ENCODE measurements around the gene NCAM1. TPM values are rescaled to one million over a fixed set of nuclear protein-coding genes. Genes with fewer than 3 reads are reported as not detected.

Gene NCAM1
- total and polyA plus RNA-seq, 2 of the 13 experiments (the other 11 are each of a cell fraction or from before 2014, with no cell fraction given), result 0.05 TPM; not detected in 1

- in situ Hi-C loops (cut with HindIII; ENCODE audit: extremely low pct_ligation_motif_present, low pct_unique_long_range_greater_than_20kb), result loop anchor here (5.0 to 25.0 kb wide), 3 partner anchors 452 to 1005 kb away; no protein-coding TSS in a partner anchor
- Histone ChIP-seq H3K4me2 (ENCODE audit: low read depth, low read length) (no peak overlapping the region), H3K4me3 (replicated peaks in 1 of 3; ENCODE audit: insufficient read depth in 1 of 3, low read depth in 2 of 3, low read length in 3 of 3) (no peak overlapping the region), H4K20me1 (ENCODE audit: insufficient read depth, low read length) (no peaks in the 10 kb centered on the region), H3K27ac (ENCODE audit: extremely low read length, insufficient read depth, low read length) (no peak overlapping the region), H3K9ac (ENCODE audit: insufficient read depth, low read depth, low read length) (no peak overlapping the region), H2AFZ (ENCODE audit: low read length) (no peak overlapping the region), H3K4me1 (ENCODE audit: insufficient read depth, low read length) (peaks cover 21% of the 10 kb centered on the region), H3K79me2 (ENCODE audit: insufficient read depth, low read length) (no peaks in the 10 kb centered on the region), H3K9me3 (ENCODE audit: low read length) (no peaks in the 10 kb centered on the region), H3K27me3 (ENCODE audit: control insufficient read depth in 1 of 2, insufficient read depth in 2 of 2, low read length in 2 of 2) (peaks cover 0 to 3% of the 10 kb centered on the region in 2 experiments; a peak in 1 of 5 replicates), H3K36me3 (replicated peaks in 1 of 2; ENCODE audit: control insufficient read depth in 1 of 2, insufficient read depth in 2 of 2, low read length in 2 of 2) (no peaks in the 10 kb centered on the region)
- ChIA-PET CTCF (ENCODE audit: low intra/inter-chr PET ratio, low total read pairs) (interaction anchor here (0.8 to 4.4 kb wide), 4 partner anchors 491 to 1070 kb away, joined by 3 to 54 read pairs (median 4); no protein-coding TSS in a partner anchor), POLR2A (interaction anchor here (0.9 kb wide), 1 partner anchor 702 kb away, joined by 4 read pairs; no protein-coding TSS in a partner anchor)
- 10% methylated on average over 6 of the region's 10 CpGs for WGBS (ENCODE audit: low lambda C conversion rate)
- DNase-seq (ENCODE audit: low spot score) (peak; percentile 21), FAIRE-seq (peak; percentile 47), ATAC-seq (peak; percentile 90)
- no TSS peak for BruUV-seq (replicated peaks)
- intact Hi-C loops (cut with micrococcal nuclease; ENCODE audit: unreplicated experiment), result loop anchor here (1.0 to 10.0 kb wide), 4 partner anchors 175 to 1075 kb away; no protein-coding TSS in a partner anchor
- TF ChIP-seq SALL1 (CRISPR knock-in tag; IDR thresholded peaks at IDR 0.05) (peak; percentile 48; the same call in 1 of the 2 replicates), HNRNPL (IDR thresholded peaks at IDR 0.05; ENCODE audit: low read depth, low read length) (peak; percentile 61; the same call in 1 of the 2 replicates), SATB2 (CRISPR knock-in tag; IDR thresholded peaks at IDR 0.05) (no peak), ZBED4 (CRISPR knock-in tag; IDR thresholded peaks at IDR 0.05; ENCODE audit: borderline replicate concordance) (peak; percentile 66; the same call in 1 of the 2 replicates), ZNF432 (CRISPR knock-in tag; IDR thresholded peaks at IDR 0.05; ENCODE audit: borderline replicate concordance) (no peak), SMC3 (IDR thresholded peaks at IDR 0.05; ENCODE audit: low read length) (peak; percentile 67), STAG1 (CRISPR knock-in tag; IDR thresholded peaks at IDR 0.05) (peak; percentile 95), GZF1 (CRISPR knock-in tag; IDR thresholded peaks at IDR 0.05) (no peak), ZNF83 (CRISPR knock-in tag; IDR thresholded peaks at IDR 0.05; ENCODE audit: borderline replicate concordance) (no peak), MLLT10 (CRISPR knock-in tag; IDR thresholded peaks at IDR 0.05) (no peak), CTCF (CRISPR knock-in tag; IDR thresholded peaks at IDR 0.05) (peak; percentile 97), GABPB1 (CRISPR knock-in tag; IDR thresholded peaks at IDR 0.05) (0 out of 2 replicates have a peak, but pooled peaks have one; percentile 17), NR2F1 (CRISPR knock-in tag; IDR thresholded peaks at IDR 0.05) (no peak), UBTF (CRISPR knock-in tag; IDR thresholded peaks at IDR 0.05) (no peak)
Observed at GRCh38 chr11:113289431-113290187, 328.4 kb downstream of the NCAM1 start.
